B cell (primary cell): ENCODE results near the gene HIRIP3.

Experiments
- EZH2 ChIP-seq: IDR thresholded peaks from 2 replicates; pipeline ENCODE4 v1.6.1; 2012; ENCODE audit warnings: borderline replicate concordance, low read depth, mild to moderate bottlenecking, moderate library complexity, low read length; ENCODE audit not compliant: insufficient read depth, poor library complexity, severe bottlenecking
- TF ChIP-seq, protein P1 (sequence below): fragments of 200-600 bp; IDR thresholded peaks from one replicate; pipeline ENCODE4 v1.8.0; 2022; ENCODE audit warnings: antibody characterized with exemption, mild to moderate bottlenecking

DNA sequence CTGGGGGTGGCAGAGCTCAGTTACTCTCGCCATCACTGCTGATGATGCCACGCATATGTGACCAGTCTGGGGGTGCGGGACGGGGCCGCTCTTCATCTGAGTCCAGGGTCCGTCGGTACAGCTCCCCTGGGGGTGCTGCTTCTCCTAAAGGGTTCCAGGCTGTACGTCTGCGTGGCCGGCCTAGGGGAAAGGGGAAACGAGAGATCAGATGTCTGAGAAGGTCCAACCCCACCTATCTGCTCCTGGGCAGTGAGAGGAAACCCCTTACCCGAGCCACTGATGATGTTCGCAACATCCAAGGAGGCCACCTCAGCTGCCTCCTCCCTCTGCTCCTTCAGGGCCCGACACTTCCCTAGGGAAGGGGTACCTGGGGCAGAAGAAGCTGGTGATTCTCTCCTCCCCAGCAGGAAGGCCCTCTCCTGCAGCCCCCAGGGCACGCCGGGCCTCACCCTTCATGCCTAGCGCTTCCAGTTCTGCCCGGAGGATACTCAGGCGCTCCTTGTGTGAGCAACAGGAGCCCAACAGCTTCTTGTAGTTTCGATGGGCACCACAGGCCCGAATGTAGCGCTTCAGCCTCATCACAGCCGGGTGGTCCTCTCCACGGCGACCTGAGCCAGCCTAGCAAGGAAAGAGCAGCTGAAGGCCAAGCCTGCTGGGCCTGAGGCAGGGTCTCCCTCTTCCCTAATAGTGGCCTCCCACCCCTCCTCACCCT lies 2.1 kb downstream of the HIRIP3 start:
- TF ChIP-seq, protein P1, sequence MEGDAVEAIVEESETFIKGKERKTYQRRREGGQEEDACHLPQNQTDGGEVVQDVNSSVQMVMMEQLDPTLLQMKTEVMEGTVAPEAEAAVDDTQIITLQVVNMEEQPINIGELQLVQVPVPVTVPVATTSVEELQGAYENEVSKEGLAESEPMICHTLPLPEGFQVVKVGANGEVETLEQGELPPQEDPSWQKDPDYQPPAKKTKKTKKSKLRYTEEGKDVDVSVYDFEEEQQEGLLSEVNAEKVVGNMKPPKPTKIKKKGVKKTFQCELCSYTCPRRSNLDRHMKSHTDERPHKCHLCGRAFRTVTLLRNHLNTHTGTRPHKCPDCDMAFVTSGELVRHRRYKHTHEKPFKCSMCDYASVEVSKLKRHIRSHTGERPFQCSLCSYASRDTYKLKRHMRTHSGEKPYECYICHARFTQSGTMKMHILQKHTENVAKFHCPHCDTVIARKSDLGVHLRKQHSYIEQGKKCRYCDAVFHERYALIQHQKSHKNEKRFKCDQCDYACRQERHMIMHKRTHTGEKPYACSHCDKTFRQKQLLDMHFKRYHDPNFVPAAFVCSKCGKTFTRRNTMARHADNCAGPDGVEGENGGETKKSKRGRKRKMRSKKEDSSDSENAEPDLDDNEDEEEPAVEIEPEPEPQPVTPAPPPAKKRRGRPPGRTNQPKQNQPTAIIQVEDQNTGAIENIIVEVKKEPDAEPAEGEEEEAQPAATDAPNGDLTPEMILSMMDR, result no peak
- no peak for TF ChIP-seq EZH2
